22Rv1 (cell line): ENCODE measurements around the gene SORCS2.

Experiments used
- H3K27ac ChIP-seq: fragments of 450-650 bp; 2 replicates; pipeline ENCODE4 v1.5.1; 2017
- ZFX ChIP-seq: fragments of 450-650 bp; IDR thresholded peaks from 2 replicates; pipeline ENCODE4 v1.6.1; 2017; ENCODE audit warnings: antibody characterized with exemption, borderline replicate concordance
- TF ChIP-seq, protein P1 (sequence below): fragments of 450-650 bp; IDR thresholded peaks from 2 replicates; pipeline ENCODE4 v1.5.1; 2017; ENCODE audit warnings: mild to moderate bottlenecking

SORCS2 gene

DNA sequence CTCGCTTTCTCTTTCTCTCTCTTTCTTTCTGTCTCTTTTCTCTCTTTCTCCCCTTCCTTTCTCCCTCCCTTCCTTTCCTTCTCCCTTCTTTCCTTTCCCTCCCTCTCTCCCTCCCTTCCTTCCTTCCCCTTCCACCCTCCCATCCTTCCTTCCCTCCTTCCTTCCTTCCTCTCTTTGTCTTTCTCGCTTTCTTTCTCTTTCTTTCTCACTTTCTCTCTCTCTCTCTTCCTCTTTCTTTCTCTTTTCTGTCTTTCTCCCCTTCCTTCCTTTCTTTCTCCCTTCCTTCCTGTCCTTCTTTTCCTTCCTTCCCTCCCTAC is 2.1 kb upstream of the SORCS2 start:
- no peak overlapping the region for H3K27ac ChIP-seq
- TF ChIP-seq ZFX: no peak
- TF ChIP-seq, protein P1, sequence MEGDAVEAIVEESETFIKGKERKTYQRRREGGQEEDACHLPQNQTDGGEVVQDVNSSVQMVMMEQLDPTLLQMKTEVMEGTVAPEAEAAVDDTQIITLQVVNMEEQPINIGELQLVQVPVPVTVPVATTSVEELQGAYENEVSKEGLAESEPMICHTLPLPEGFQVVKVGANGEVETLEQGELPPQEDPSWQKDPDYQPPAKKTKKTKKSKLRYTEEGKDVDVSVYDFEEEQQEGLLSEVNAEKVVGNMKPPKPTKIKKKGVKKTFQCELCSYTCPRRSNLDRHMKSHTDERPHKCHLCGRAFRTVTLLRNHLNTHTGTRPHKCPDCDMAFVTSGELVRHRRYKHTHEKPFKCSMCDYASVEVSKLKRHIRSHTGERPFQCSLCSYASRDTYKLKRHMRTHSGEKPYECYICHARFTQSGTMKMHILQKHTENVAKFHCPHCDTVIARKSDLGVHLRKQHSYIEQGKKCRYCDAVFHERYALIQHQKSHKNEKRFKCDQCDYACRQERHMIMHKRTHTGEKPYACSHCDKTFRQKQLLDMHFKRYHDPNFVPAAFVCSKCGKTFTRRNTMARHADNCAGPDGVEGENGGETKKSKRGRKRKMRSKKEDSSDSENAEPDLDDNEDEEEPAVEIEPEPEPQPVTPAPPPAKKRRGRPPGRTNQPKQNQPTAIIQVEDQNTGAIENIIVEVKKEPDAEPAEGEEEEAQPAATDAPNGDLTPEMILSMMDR: no peak

DNA sequence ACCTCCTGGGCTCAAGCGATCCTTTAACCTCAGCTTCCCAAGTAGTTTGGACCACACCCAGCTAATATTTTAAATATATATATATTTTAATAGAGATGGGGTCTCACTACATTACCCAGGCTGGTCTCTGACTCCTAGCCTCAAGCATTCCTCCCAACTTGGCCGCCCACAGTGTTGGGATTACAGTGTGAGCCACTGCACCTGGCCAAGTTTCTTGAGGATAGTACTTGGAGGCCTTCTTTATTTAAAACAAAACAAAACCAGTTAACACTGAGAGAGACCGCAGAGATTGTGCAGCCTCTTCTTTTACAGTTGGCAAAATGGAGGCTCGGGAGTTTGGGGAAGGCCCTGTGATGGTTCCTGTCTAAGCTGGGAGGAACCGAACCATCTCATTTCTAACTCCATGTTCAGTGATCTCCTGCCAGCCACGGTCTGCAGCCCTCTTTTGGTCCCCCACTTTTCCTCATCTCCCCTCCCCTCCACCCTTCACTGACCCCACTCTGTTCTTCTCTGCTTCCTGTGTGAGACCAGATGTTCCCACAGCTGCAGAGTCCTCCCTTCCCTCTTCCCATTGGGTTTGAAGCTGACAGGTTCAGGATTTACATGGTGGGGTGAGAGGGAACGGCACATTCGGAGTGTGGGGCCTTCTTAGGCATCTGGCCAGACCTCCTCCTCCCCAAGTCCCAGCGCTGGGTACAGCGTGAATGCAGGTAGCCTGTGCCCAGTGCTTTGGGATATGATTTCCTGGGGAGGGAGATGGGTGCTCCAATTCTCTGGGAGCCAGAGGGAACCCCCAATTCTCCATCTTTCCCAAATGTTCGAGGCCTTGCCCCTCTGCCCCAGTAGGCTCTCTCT is 1.4 kb upstream of the SORCS2 start:
- TF ChIP-seq, protein P1: no peak
- TF ChIP-seq ZFX: no peak
- H3K27ac ChIP-seq: no peak overlapping the region

DNA sequence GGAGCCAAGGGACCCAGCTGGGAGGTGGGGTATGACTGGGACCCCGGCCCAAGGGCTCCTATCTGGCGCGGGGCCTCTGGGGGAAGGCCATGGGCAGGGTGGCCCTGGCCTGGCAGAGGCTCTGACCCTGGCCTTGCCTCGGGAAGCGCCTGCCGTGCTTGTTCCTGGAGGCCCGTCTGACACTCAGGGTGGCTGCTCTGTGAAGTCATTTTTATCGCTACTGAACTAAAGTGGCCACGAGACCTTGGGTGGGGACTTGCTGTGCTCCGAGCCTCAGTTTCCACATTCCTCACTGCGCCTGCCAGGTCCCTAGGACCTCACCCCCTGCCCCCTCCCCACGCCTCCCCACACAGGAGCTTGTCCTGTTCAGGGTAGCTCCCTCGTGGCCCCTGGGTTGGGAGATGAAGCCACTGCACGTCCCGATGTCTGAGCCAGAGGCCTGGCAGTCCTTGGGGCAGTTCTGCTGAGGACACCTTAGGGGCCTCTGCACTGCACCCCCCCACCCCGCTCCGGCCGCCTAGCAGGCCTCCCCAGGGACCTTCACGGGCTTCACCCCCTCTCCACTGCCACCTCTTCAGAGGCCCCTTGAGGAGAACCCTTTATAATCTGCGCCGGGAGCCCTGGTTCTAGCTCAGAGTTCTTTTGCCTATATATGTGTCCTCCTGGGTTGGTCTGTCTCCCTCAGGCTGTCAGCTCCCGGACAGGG is 639 bp upstream of the SORCS2 start:
- H3K27ac ChIP-seq: no peak overlapping the region
- TF ChIP-seq, protein P1: no peak
- no peak for TF ChIP-seq ZFX

- no peak overlapping the region for H3K27ac ChIP-seq
- no peak for TF ChIP-seq ZFX
- TF ChIP-seq, protein P1: no peak
Observed at GRCh38 chr4:7193030-7193958, 956 bp downstream of the SORCS2 start.

- no peak overlapping the region for H3K27ac ChIP-seq
- no peak for TF ChIP-seq ZFX
- TF ChIP-seq, protein P1: peak; percentile 38
Observed at GRCh38 chr4:7194251-7195140, 2.2 kb downstream of the SORCS2 start.

DNA sequence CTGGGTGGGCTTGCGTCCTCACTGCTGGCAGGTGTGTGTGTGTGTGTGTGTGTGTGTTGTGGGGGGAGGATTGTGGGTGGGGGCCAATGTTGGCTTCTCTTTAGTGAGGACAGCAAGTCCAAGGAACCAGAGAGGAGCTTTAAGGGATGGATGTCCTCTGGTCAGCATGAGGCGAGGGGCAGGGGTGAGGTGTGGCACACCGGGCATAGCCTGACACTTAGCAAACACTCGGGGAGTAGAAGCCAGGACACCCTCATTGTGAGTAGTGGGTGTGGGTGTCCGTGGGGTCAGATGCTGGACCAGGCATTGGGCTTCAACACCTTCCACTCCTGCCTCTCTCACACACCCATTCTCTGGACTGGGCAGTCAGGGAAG is 2.8 kb downstream of the SORCS2 start:
- H3K27ac ChIP-seq: no peak overlapping the region
- TF ChIP-seq ZFX: no peak
- TF ChIP-seq, protein P1: no peak
